HepG2 (cell line): ENCODE data around the gene EGFR.

Source experiments
- CEBPB ChIP-seq: IDR thresholded peaks from 2 replicates; pipeline ENCODE4 v1.6.1; 2011; ENCODE audit warnings: low read depth, low read length, improper control_type of control experiment, borderline replicate concordance
- CREB1 ChIP-seq, 2 experiments: fragments of 450-650 bp in 1 of 2; IDR thresholded peaks; 2 replicates each; pipeline ENCODE4 v1.6.1; 2016 to 2017; ENCODE audit warnings: control low read depth in 1 of 2, mild to moderate bottlenecking in 1 of 2, missing compliant biosample characterization in 1 of 2, missing genetic modification characterization in 1 of 2
- EZH2 ChIP-seq: conservative IDR thresholded peaks from 2 replicates; pipeline ENCODE4 v1.6.1; 2012; ENCODE audit warnings: mild to moderate bottlenecking, low read depth, low read length, moderate library complexity
- GABPA ChIP-seq, 2 experiments: IDR thresholded peaks; 2 replicates each; pipeline ENCODE4 v1.6.1; 2011 to 2016; ENCODE audit warnings: low read depth in 2 of 2, low read length in 1 of 2, missing biosample characterization in 1 of 2, missing genetic modification characterization in 1 of 2
- POLR2A ChIP-seq, 2 experiments: IDR thresholded peaks; 2 replicates each; pipeline ENCODE4 v1.6.1; 2011; ENCODE audit warnings: low read depth in 2 of 2, low read length in 2 of 2, mild to moderate bottlenecking in 1 of 2, moderate library complexity in 1 of 2; ENCODE audit not compliant: insufficient read depth in 1 of 2
- SMAD3 ChIP-seq: sonication (generic); formaldehyde crosslinking; IDR thresholded peaks from 2 replicates; pipeline ENCODE4 v1.4.0; 2020; ENCODE audit warnings: missing genetic modification reagents
- TP53 ChIP-seq: sonication (generic); formaldehyde crosslinking; conservative IDR thresholded peaks from 2 replicates; pipeline ENCODE4 v1.4.0; 2020; ENCODE audit warnings: missing genetic modification reagents
- ZNF432 ChIP-seq: sonication (generic); formaldehyde crosslinking; IDR thresholded peaks from 2 replicates; pipeline ENCODE4 v1.5.0; 2020; ENCODE audit warnings: missing genetic modification reagents, mild to moderate bottlenecking, borderline replicate concordance
- ZNF672 ChIP-seq: sonication (generic); formaldehyde crosslinking; IDR thresholded peaks from 2 replicates; pipeline ENCODE4 v1.8.1; 2022; ENCODE audit warnings: missing genetic modification reagents
- TF ChIP-seq, protein P1 (sequence below): sonication (generic); formaldehyde crosslinking; IDR thresholded peaks from 2 replicates; pipeline ENCODE4 v1.5.0; 2020; ENCODE audit warnings: mild to moderate bottlenecking, missing genetic modification reagents, moderate library complexity
- TF ChIP-seq, protein P2 (sequence below), 2 experiments: sonication (generic) in 1 of 2; formaldehyde crosslinking in 1 of 2; IDR thresholded peaks; 2 replicates each; pipeline versions ENCODE4 v1.5.1 to v1.6.1; 2011 to 2020; ENCODE audit warnings: borderline replicate concordance in 1 of 2, low read depth in 1 of 2, low read length in 1 of 2, mild to moderate bottlenecking in 1 of 2, missing genetic modification reagents in 1 of 2, moderate library complexity in 1 of 2
- TF ChIP-seq, protein P3 (sequence below): conservative IDR thresholded peaks from 2 replicates; pipeline ENCODE4 v1.6.1; 2018; ENCODE audit warnings: missing genetic modification reagents
- TF ChIP-seq, protein P4 (sequence below): sonication (generic); formaldehyde crosslinking; IDR thresholded peaks from 2 replicates; pipeline ENCODE4 v1.8.0; 2022; ENCODE audit warnings: low read depth, missing genetic modification reagents

DNA sequence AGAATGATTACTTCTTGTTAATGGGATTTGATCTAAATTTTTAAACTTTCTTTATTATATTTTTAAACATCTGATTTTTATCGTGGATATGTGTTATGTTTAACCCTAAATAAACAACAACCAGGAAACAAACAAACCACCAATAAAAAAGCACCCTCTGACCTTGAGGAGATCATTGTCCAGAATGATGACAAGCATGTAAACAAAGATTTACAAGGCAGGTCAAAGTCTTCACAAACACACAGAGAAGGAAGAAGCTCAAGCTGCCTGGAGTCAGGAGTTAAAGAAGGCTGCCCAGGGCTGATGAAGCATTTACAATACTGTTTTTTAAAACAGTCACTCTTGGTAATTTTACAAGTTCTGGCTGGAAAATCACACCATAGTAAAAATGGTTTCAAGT is 31.0 kb upstream of the EGFR start:
- TF ChIP-seq, protein P1, sequence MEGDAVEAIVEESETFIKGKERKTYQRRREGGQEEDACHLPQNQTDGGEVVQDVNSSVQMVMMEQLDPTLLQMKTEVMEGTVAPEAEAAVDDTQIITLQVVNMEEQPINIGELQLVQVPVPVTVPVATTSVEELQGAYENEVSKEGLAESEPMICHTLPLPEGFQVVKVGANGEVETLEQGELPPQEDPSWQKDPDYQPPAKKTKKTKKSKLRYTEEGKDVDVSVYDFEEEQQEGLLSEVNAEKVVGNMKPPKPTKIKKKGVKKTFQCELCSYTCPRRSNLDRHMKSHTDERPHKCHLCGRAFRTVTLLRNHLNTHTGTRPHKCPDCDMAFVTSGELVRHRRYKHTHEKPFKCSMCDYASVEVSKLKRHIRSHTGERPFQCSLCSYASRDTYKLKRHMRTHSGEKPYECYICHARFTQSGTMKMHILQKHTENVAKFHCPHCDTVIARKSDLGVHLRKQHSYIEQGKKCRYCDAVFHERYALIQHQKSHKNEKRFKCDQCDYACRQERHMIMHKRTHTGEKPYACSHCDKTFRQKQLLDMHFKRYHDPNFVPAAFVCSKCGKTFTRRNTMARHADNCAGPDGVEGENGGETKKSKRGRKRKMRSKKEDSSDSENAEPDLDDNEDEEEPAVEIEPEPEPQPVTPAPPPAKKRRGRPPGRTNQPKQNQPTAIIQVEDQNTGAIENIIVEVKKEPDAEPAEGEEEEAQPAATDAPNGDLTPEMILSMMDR: no peak
- TF ChIP-seq SMAD3 (CRISPR knock-in tag) (no peak), ZNF432 (CRISPR knock-in tag) (no peak), ZNF672 (CRISPR knock-in tag) (no peak), EZH2 (no peak), CEBPB (no peak), TP53 (CRISPR knock-in tag) (no peak), GABPA (IDR thresholded peaks at IDR 0.05; ENCODE audit: low read depth, low read length) (no peak), GABPA (CRISPR knock-in tag; IDR thresholded peaks at IDR 0.05; ENCODE audit: low read depth) (peak; percentile 26; the same call in 1 of the 2 replicates), CREB1 (IDR thresholded peaks at IDR 0.05) (peak; percentile 16; the same call in 1 of the 2 replicates), CREB1 (CRISPR knock-in tag; IDR thresholded peaks at IDR 0.05) (no peak), POLR2A (IDR thresholded peaks at IDR 0.05; ENCODE audit: insufficient read depth in 1 of 2, low read depth in 2 of 2, low read length in 2 of 2) (no peak)
- TF ChIP-seq, protein P2, sequence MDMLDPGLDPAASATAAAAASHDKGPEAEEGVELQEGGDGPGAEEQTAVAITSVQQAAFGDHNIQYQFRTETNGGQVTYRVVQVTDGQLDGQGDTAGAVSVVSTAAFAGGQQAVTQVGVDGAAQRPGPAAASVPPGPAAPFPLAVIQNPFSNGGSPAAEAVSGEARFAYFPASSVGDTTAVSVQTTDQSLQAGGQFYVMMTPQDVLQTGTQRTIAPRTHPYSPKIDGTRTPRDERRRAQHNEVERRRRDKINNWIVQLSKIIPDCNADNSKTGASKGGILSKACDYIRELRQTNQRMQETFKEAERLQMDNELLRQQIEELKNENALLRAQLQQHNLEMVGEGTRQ (IDR thresholded peaks at IDR 0.05; ENCODE audit: low read depth, low read length): no peak
- TF ChIP-seq, protein P2 (CRISPR knock-in tag; IDR thresholded peaks at IDR 0.05; ENCODE audit: borderline replicate concordance): no peak
- TF ChIP-seq, protein P3, sequence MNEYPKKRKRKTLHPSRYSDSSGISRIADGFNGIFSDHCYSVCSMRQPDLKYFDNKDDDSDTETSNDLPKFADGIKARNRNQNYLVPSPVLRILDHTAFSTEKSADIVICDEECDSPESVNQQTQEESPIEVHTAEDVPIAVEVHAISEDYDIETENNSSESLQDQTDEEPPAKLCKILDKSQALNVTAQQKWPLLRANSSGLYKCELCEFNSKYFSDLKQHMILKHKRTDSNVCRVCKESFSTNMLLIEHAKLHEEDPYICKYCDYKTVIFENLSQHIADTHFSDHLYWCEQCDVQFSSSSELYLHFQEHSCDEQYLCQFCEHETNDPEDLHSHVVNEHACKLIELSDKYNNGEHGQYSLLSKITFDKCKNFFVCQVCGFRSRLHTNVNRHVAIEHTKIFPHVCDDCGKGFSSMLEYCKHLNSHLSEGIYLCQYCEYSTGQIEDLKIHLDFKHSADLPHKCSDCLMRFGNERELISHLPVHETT (CRISPR knock-in tag): no peak
- TF ChIP-seq, protein P4, sequence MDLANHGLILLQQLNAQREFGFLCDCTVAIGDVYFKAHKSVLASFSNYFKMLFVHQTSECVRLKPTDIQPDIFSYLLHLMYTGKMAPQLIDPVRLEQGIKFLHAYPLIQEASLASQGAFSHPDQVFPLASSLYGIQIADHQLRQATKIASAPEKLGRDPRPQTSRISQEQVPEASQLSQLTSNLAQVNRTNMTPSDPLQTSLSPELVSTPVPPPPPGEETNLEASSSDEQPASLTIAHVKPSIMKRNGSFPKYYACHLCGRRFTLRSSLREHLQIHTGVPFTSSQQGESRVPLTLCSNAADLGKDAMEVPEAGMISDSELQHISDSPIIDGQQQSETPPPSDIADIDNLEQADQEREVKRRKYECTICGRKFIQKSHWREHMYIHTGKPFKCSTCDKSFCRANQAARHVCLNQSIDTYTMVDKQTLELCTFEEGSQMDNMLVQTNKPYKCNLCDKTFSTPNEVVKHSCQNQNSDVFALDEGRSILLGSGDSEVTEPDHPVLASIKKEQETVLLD (CRISPR knock-in tag): no peak
